ENCODE data around the gene ARAP2.

GRCh38 chr4:36183665-36184393 is 60.5 kb downstream of the ARAP2 start:
- TF ChIP-seq POLR2A (IDR thresholded peaks at IDR 0.05) (no peak), CTCF (IDR thresholded peaks at IDR 0.05) (no peak)
